ENCODE data around the gene LRCOL1. TPM values are rescaled to one million over a fixed set of nuclear protein-coding genes. Genes with fewer than 3 reads are reported as not detected.

The LRCOL1 gene
- total and polyA plus RNA-seq, 2 of the 8 experiments (the other 6 are each of a cell fraction or from before 2014, with no cell fraction given): not detected

GRCh38 chr12:132560614-132561426 is 49.6 kb downstream of the LRCOL1 start:
- POLR2A ChIA-PET (ENCODE audit: partially characterized antibody): interaction anchor here (0.6 to 2.6 kb wide), 21 partner anchors 9 to 361 kb away, joined by 3 to 9 read pairs (median 3); partner anchors contain the start of gene P2RX2
- peaks cover 32% of the 10 kb centered on the region in 2 experiments for H4K20me1 ChIP-seq (replicated peaks in 1 of 2; ENCODE audit: control insufficient read depth in 1 of 2, insufficient read depth in 2 of 2, low read length in 2 of 2)
- 1% methylated on average over 48 of the region's 49 CpGs; no CpG with 5 or more reads in 1 of the 2 experiments for WGBS, 2 experiments (ENCODE audit: extremely low coverage in 1 of 2, insufficient coverage in 1 of 2, insufficient read length in 1 of 2, insufficient replicate concordance in 2 of 2, low coverage in 1 of 2, low lambda C conversion rate in 2 of 2, missing lambda C conversion rate in 1 of 2)
- TF ChIP-seq SAP30 (IDR thresholded peaks at IDR 0.05; ENCODE audit: insufficient read depth, insufficient replicate concordance, low read length) (peak; percentile 89), SIX5 (IDR thresholded peaks at IDR 0.05; ENCODE audit: low read depth, low read length) (no peak), CTBP2 (IDR thresholded peaks at IDR 0.05; ENCODE audit: borderline replicate concordance, insufficient read depth, insufficient read length, low read length) (no peak), JUN (IDR thresholded peaks at IDR 0.05; ENCODE audit: low read depth, low read length) (no peak), BCL11A (IDR thresholded peaks at IDR 0.05; ENCODE audit: low read depth in 2 of 2, low read length in 2 of 2) (no peak), PHF8 (conservative IDR thresholded peaks at IDR 0.05; ENCODE audit: low read depth, low read length) (peak; percentile 27; the same call in 1 of the 2 replicates), MAX (IDR thresholded peaks at IDR 0.05) (0 out of 2 replicates have a peak, but pooled peaks have one; percentile 14), HDAC2 (IDR thresholded peaks at IDR 0.05; ENCODE audit: borderline replicate concordance in 1 of 2, low read depth in 2 of 2, low read length in 2 of 2) (peak; percentile 63 to 71; a peak in 2 of 4 replicates), TAF1 (IDR thresholded peaks at IDR 0.05; ENCODE audit: low read depth, low read length) (peak; percentile 28; the same call in 1 of the 2 replicates)

More at GRCh38 chr12:132560614-132561426, 49.6 kb downstream of the LRCOL1 start:
- Histone ChIP-seq H3K4me2 (ENCODE audit: insufficient read depth in 1 of 2, low read depth in 2 of 2, low read length in 2 of 2) (peak overlapping the region; percentile 32 to 76), H2AK5ac (ENCODE audit: low read depth, low read length) (no peak overlapping the region), H3K4me1 (replicated peaks in 1 of 4; ENCODE audit: control insufficient read depth in 3 of 4, insufficient read depth in 4 of 4, low read length in 3 of 4) (peaks cover 0 to 10% (median 6%) of the 10 kb centered on the region in 4 experiments; a peak in 5 of 7 replicates), H2AFZ (ENCODE audit: low read length) (no peak overlapping the region), H3K14ac (ENCODE audit: insufficient read length) (no peak overlapping the region), H2BK12ac (ENCODE audit: low read depth, low read length) (peak overlapping the region; percentile 44; the same call in 1 of the 2 replicates), H3K4ac (replicated peaks; ENCODE audit: insufficient read length, low read depth, low read length) (peak overlapping the region; percentile 78), H4K91ac (replicated peaks; ENCODE audit: insufficient read length, low read length) (peak overlapping the region; percentile 98), H4K8ac (ENCODE audit: extremely low read depth, insufficient read depth, low read length) (peak overlapping the region; percentile 83), H3K36me3 (ENCODE audit: control insufficient read depth in 2 of 4, insufficient read depth in 4 of 4, low read length in 3 of 4) (peaks cover 0 to 6% (median 5%) of the 10 kb centered on the region in 4 experiments; a peak in 3 of 8 replicates), H3K18ac (ENCODE audit: extremely low read depth, low read length) (peak overlapping the region; percentile 95), H3K23ac (ENCODE audit: insufficient read length) (no peak overlapping the region), H2BK120ac (replicated peaks; ENCODE audit: low read depth, low read length) (no peak overlapping the region), H3K9me3 (ENCODE audit: insufficient read depth in 2 of 2, low read depth in 1 of 2, low read length in 1 of 2) (no peaks in the 10 kb centered on the region), H3K9ac (replicated peaks in 1 of 4; ENCODE audit: extremely low read depth in 1 of 4, low read depth in 3 of 4, low read length in 3 of 4) (peak overlapping the region; percentile 42 to 83 (median 70); a peak in 6 of 7 replicates), H3K79me1 (ENCODE audit: low read depth, low read length) (peaks cover 15% of the 10 kb centered on the region), H3K56ac (replicated peaks; ENCODE audit: insufficient read length, low read depth, low read length) (peak overlapping the region; percentile 40), H3K79me2 (ENCODE audit: control insufficient read depth in 1 of 2, insufficient read depth in 2 of 2, low read length in 2 of 2) (peaks cover 11 to 35% of the 10 kb centered on the region in 2 experiments), H3K27me3 (replicated peaks in 1 of 4; ENCODE audit: control insufficient read depth in 3 of 4, extremely low read depth in 1 of 4, insufficient read depth in 3 of 4, low read length in 3 of 4) (peaks cover 8 to 39% (median 32%) of the 10 kb centered on the region in 4 experiments), H2BK15ac (ENCODE audit: low read length) (no peak overlapping the region), H4K5ac (ENCODE audit: insufficient read length, low read depth, low read length) (peak overlapping the region; percentile 64), H3K27ac (ENCODE audit: low read depth, low read length) (peak overlapping the region; percentile 74; the same call in 1 of the 2 replicates), H3K23me2 (ENCODE audit: low read depth, low read length) (peaks cover 5% of the 10 kb centered on the region; the same call in 1 of the 2 replicates), H2BK5ac (ENCODE audit: low read depth, low read length) (peak overlapping the region; percentile 84; the same call in 1 of the 2 replicates), H3K4me3 (ENCODE audit: extremely low read depth in 1 of 4, insufficient read depth in 2 of 4, low read depth in 3 of 4, low read length in 4 of 4) (peak overlapping the region; percentile 79 to 94 (median 90)), H2BK20ac (ENCODE audit: low read length) (no peak overlapping the region)
- FAIRE-seq (no peak), DNase-seq (ENCODE audit: low read depth in 1 of 2, low spot score in 2 of 2) (peak; percentile 60 to 96)
- CTCF ChIA-PET (ENCODE audit: partially characterized antibody): interaction anchor here (0.6 to 3.4 kb wide), 53 partner anchors 9 to 407 kb away, joined by 3 to 18 read pairs (median 4); no protein-coding TSS in a partner anchor

Measured in H1 (cell line).